Measurements from ENCODE around the gene SMPD2. TPM values are rescaled to one million over a fixed set of nuclear protein-coding genes. Genes with fewer than 3 reads are reported as not detected.

SMPD2 gene
- total RNA-seq, 1 donor from 2014 or later = 6.2 TPM

GRCh38 chr6:109406196-109406595, 34.3 kb upstream of the SMPD2 start:
- no peak overlapping the region for H2AFZ ChIP-seq (ENCODE audit: low read depth, low read length)
- no peaks in the 10 kb centered on the region for H3K79me2 ChIP-seq (ENCODE audit: insufficient read depth, low read length)
- H3K27me3 ChIP-seq (ENCODE audit: insufficient read depth, low read length) = no peaks in the 10 kb centered on the region
- Mint-ChIP-seq H3K4me3 (ENCODE audit: unreplicated experiment) (no peak overlapping the region), H3K4me1 (ENCODE audit: low read depth, unreplicated experiment) (no peaks in the 10 kb centered on the region), H3K27me3 (ENCODE audit: low read depth, unreplicated experiment) (no peaks in the 10 kb centered on the region), H3K36me3 (ENCODE audit: low read depth, unreplicated experiment) (no peaks in the 10 kb centered on the region), H3K9me3 (ENCODE audit: unreplicated experiment) (peaks cover 2% of the 10 kb centered on the region), H3K27ac (ENCODE audit: unreplicated experiment) (no peak overlapping the region)
- no peaks in the 10 kb centered on the region for H3K9me3 ChIP-seq (ENCODE audit: insufficient read depth, low read depth, low read length)
- no peak for TF ChIP-seq CTCF (IDR thresholded peaks at IDR 0.05; ENCODE audit: insufficient read depth, low read depth, low read length)
- no peak for TF ChIP-seq EZH2 (IDR thresholded peaks at IDR 0.05; ENCODE audit: insufficient read depth, low read length)
- no peaks in the 10 kb centered on the region for H3K4me1 ChIP-seq (ENCODE audit: insufficient read depth, low read length)
- no peak overlapping the region for H3K27ac ChIP-seq (ENCODE audit: low read depth, low read length)
- no peaks in the 10 kb centered on the region for H4K20me1 ChIP-seq (ENCODE audit: insufficient read depth, low read length)
- no peaks in the 10 kb centered on the region for H3K36me3 ChIP-seq (ENCODE audit: insufficient read depth, low read length)
- no peak overlapping the region for H3K4me3 ChIP-seq (ENCODE audit: insufficient read depth, low read depth, low read length)
- FAIRE-seq = no peak
- no peak for DNase-seq (ENCODE audit: low read depth)
- H3K9ac ChIP-seq (ENCODE audit: low read length) = no peak overlapping the region
- no peak overlapping the region for H3K4me2 ChIP-seq (ENCODE audit: low read length)

GRCh38 chr6:109411034-109411433, 29.5 kb upstream of the SMPD2 start:
- Histone ChIP-seq H3K79me2 (ENCODE audit: insufficient read depth, low read length) (no peaks in the 10 kb centered on the region), H3K9ac (ENCODE audit: low read length) (no peak overlapping the region), H3K4me2 (ENCODE audit: low read length) (no peak overlapping the region), H3K9me3 (ENCODE audit: insufficient read depth, low read depth, low read length) (no peaks in the 10 kb centered on the region), H3K4me3 (ENCODE audit: insufficient read depth, low read depth, low read length) (no peak overlapping the region), H2AFZ (ENCODE audit: low read depth, low read length) (no peak overlapping the region), H3K4me1 (ENCODE audit: insufficient read depth, low read length) (no peaks in the 10 kb centered on the region), H3K36me3 (ENCODE audit: insufficient read depth, low read length) (no peaks in the 10 kb centered on the region), H3K27ac (ENCODE audit: low read depth, low read length) (no peak overlapping the region), H3K27me3 (ENCODE audit: insufficient read depth, low read length) (no peaks in the 10 kb centered on the region), H4K20me1 (ENCODE audit: insufficient read depth, low read length) (no peaks in the 10 kb centered on the region)
- no peaks in the 10 kb centered on the region for H3K4me1 Mint-ChIP-seq (ENCODE audit: low read depth, unreplicated experiment)
- no peaks in the 10 kb centered on the region for H3K36me3 Mint-ChIP-seq (ENCODE audit: low read depth, unreplicated experiment)
- H3K4me3 Mint-ChIP-seq (ENCODE audit: unreplicated experiment) = no peak overlapping the region
- DNase-seq (ENCODE audit: low read depth) = no peak
- H3K27ac Mint-ChIP-seq (ENCODE audit: unreplicated experiment) = no peak overlapping the region
- peaks cover 2% of the 10 kb centered on the region for H3K9me3 Mint-ChIP-seq (ENCODE audit: unreplicated experiment)
- TF ChIP-seq CTCF (IDR thresholded peaks at IDR 0.05; ENCODE audit: insufficient read depth, low read depth, low read length) (no peak), EZH2 (IDR thresholded peaks at IDR 0.05; ENCODE audit: insufficient read depth, low read length) (no peak)
- no peak for FAIRE-seq
- H3K27me3 Mint-ChIP-seq (ENCODE audit: low read depth, unreplicated experiment) = peaks cover 2% of the 10 kb centered on the region

- no peak overlapping the region for H3K9ac ChIP-seq (ENCODE audit: low read length)
- Mint-ChIP-seq H3K4me1 (ENCODE audit: low read depth, unreplicated experiment) (no peaks in the 10 kb centered on the region), H3K36me3 (ENCODE audit: low read depth, unreplicated experiment) (no peaks in the 10 kb centered on the region)
These were observed 22.9 kb upstream of the SMPD2 start for GRCh38 chr6:109417646-109418045.

More at GRCh38 chr6:109417646-109418045, 22.9 kb upstream of the SMPD2 start:
- Histone ChIP-seq H3K4me2 (ENCODE audit: low read length) (no peak overlapping the region), H3K4me1 (ENCODE audit: insufficient read depth, low read length) (no peaks in the 10 kb centered on the region), H3K27ac (ENCODE audit: low read depth, low read length) (no peak overlapping the region), H3K79me2 (ENCODE audit: insufficient read depth, low read length) (no peaks in the 10 kb centered on the region), H3K27me3 (ENCODE audit: insufficient read depth, low read length) (no peaks in the 10 kb centered on the region), H3K9me3 (ENCODE audit: insufficient read depth, low read depth, low read length) (no peaks in the 10 kb centered on the region), H3K36me3 (ENCODE audit: insufficient read depth, low read length) (no peaks in the 10 kb centered on the region), H4K20me1 (ENCODE audit: insufficient read depth, low read length) (no peaks in the 10 kb centered on the region), H3K4me3 (ENCODE audit: insufficient read depth, low read depth, low read length) (no peak overlapping the region), H2AFZ (ENCODE audit: low read depth, low read length) (no peak overlapping the region)
- FAIRE-seq = no peak
- Mint-ChIP-seq H3K27me3 (ENCODE audit: low read depth, unreplicated experiment) (peaks cover 3% of the 10 kb centered on the region), H3K9me3 (ENCODE audit: unreplicated experiment) (no peaks in the 10 kb centered on the region), H3K4me3 (ENCODE audit: unreplicated experiment) (no peak overlapping the region), H3K27ac (ENCODE audit: unreplicated experiment) (no peak overlapping the region)
- TF ChIP-seq EZH2 (IDR thresholded peaks at IDR 0.05; ENCODE audit: insufficient read depth, low read length) (no peak), CTCF (IDR thresholded peaks at IDR 0.05; ENCODE audit: insufficient read depth, low read depth, low read length) (no peak)
- no peak for DNase-seq (ENCODE audit: low read depth)
